HG02840 (cell line): ENCODE results near the gene POLD1.
"Not testable (repeated sequence)": the region's sequence is repeated elsewhere in the genome, so short reads cannot be mapped to it uniquely, and the experiment has no call there.

Source experiments
- ATAC-seq: cut with Tn5 transposase; IDR thresholded peaks from one replicate; pipeline ENCODE4 v1.9.1; 2021; ENCODE audit warnings: mild to moderate bottlenecking, moderate library complexity, moderate number of reproducible peaks; ENCODE audit not compliant: unreplicated experiment, low FRiP score

The POLD1 gene

GRCh38 chr19:50387176-50387867, 3.2 kb downstream of the POLD1 start:
- no peak for ATAC-seq

- no peak for ATAC-seq
Measured at GRCh38 chr19:50387868-50388245, 3.7 kb downstream of the POLD1 start.

GRCh38 chr19:50390295-50390694, 6.1 kb downstream of the POLD1 start:
- ATAC-seq, result not testable (repeated sequence)

- ATAC-seq, result not testable (repeated sequence)
Measured at GRCh38 chr19:50390952-50391351, 6.8 kb downstream of the POLD1 start.

- ATAC-seq, result no peak
Measured at GRCh38 chr19:50392759-50393158, 8.6 kb downstream of the POLD1 start.

GRCh38 chr19:50393589-50393988, 9.4 kb downstream of the POLD1 start:
- no peak for ATAC-seq

GRCh38 chr19:50394017-50394416, 9.9 kb downstream of the POLD1 start:
- ATAC-seq, result no peak

- ATAC-seq, result no peak
Measured at GRCh38 chr19:50398675-50399367, 14.7 kb downstream of the POLD1 start.

- ATAC-seq, result no peak
Measured at GRCh38 chr19:50399368-50399745, 15.2 kb downstream of the POLD1 start.

GRCh38 chr19:50401605-50402450, 17.7 kb downstream of the POLD1 start:
- no peak for ATAC-seq

- ATAC-seq, result no peak
Measured at GRCh38 chr19:50402544-50403301, 18.6 kb downstream of the POLD1 start.

GRCh38 chr19:50406156-50406820, 22.1 kb downstream of the POLD1 start:
- no peak for ATAC-seq

- ATAC-seq, result no peak
Measured at GRCh38 chr19:50406829-50407228, 22.7 kb downstream of the POLD1 start.

- ATAC-seq, result no peak
Measured at GRCh38 chr19:50409347-50409746, 25.2 kb downstream of the POLD1 start.

- ATAC-seq, result no peak
Measured at GRCh38 chr19:50410109-50410508, 26.0 kb downstream of the POLD1 start.

GRCh38 chr19:50412419-50412818, 28.3 kb downstream of the POLD1 start:
- ATAC-seq, result no peak

- no peak for ATAC-seq
Measured at GRCh38 chr19:50413096-50413495, 28.9 kb downstream of the POLD1 start.

GRCh38 chr19:50413531-50413930, 29.4 kb downstream of the POLD1 start:
- ATAC-seq, result no peak

- ATAC-seq, result no peak
Measured at GRCh38 chr19:50414864-50415660, 30.9 kb downstream of the POLD1 start.
